DOHH2 (cell line): ENCODE data around the gene ZMAT2.
"Not testable (repeated sequence)": the region's sequence is repeated elsewhere in the genome, so short reads cannot be mapped to it uniquely, and the experiment has no call there.

Experiments
- H3F3A ChIP-seq: fragments of 200-600 bp; sonication (generic), shearing (Covaris generic); 2 replicates; pipeline ENCODE4 v1.6.0; 2016; ENCODE audit warnings: antibody characterized with exemption, mild to moderate bottlenecking; ENCODE audit not compliant: control insufficient read depth, insufficient read depth
- H3K27ac ChIP-seq: fragments of 200-600 bp; sonication (generic); 2 replicates; pipeline ENCODE4 v1.5.1; 2014; ENCODE audit warnings: low read depth, mild to moderate bottlenecking, low read length, moderate library complexity
- H3K27me3 ChIP-seq: fragments of 200-600 bp; sonication (generic); 2 replicates; pipeline ENCODE4 v1.6.1; 2014; ENCODE audit warnings: mild to moderate bottlenecking, low read length, mixed read lengths; ENCODE audit not compliant: control insufficient read depth
- H3K36me3 ChIP-seq: fragments of 200-600 bp; sonication (generic); 2 replicates; pipeline ENCODE4 v1.6.1; 2014; ENCODE audit warnings: mild to moderate bottlenecking, low read length, moderate library complexity, mixed read lengths; ENCODE audit not compliant: control insufficient read depth
- H3K4me1 ChIP-seq: fragments of 200-600 bp; sonication (generic); 2 replicates; pipeline ENCODE4 v1.6.1; 2014; ENCODE audit warnings: mild to moderate bottlenecking, low read length, mixed read lengths; ENCODE audit not compliant: control insufficient read depth
- H3K4me2 ChIP-seq: fragments of 200-600 bp; sonication (generic); 2 replicates; pipeline ENCODE4 v1.6.0; 2014; ENCODE audit warnings: mild to moderate bottlenecking, low read length, moderate library complexity
- H3K4me3 ChIP-seq: fragments of 200-600 bp; sonication (generic); 2 replicates; pipeline ENCODE4 v1.5.1; 2014; ENCODE audit warnings: mild to moderate bottlenecking, low read length, mixed read lengths
- H3K79me2 ChIP-seq: fragments of 200-600 bp; sonication (generic); 2 replicates; pipeline ENCODE4 v1.6.1; 2014; ENCODE audit warnings: mild to moderate bottlenecking, low read length, mixed read lengths; ENCODE audit not compliant: control insufficient read depth
- H3K9me2 ChIP-seq: fragments of 200-600 bp; sonication (generic); replicated peaks from 2 replicates; pipeline ENCODE4 v1.6.1; 2014; ENCODE audit warnings: mild to moderate bottlenecking, low read length, mixed read lengths; ENCODE audit not compliant: control insufficient read depth
- H3K9me3 ChIP-seq: fragments of 200-600 bp; sonication (generic); 2 replicates; pipeline ENCODE4 v1.6.1; 2014; ENCODE audit warnings: antibody characterized with exemption, low read length, mixed read lengths; ENCODE audit not compliant: control insufficient read depth, insufficient read depth
- H4K20me1 ChIP-seq: fragments of 200-600 bp; sonication (generic); 2 replicates; pipeline ENCODE4 v1.6.0; 2014; ENCODE audit warnings: low read depth, mild to moderate bottlenecking, antibody characterized with exemption, low read length, moderate library complexity; ENCODE audit not compliant: control insufficient read depth, insufficient read depth
- CTCF ChIP-seq: fragments of 200-600 bp; sonication (generic); IDR thresholded peaks from one replicate; pipeline ENCODE4 v1.5.1; 2014; ENCODE audit warnings: antibody characterized with exemption, mild to moderate bottlenecking, low read depth, low read length; ENCODE audit not compliant: poor library complexity, severe bottlenecking
- EZH2phosphoT487 ChIP-seq: fragments of 200-600 bp; sonication (generic); IDR thresholded peaks from 2 replicates; pipeline ENCODE4 v1.6.1; 2017; ENCODE audit warnings: borderline replicate concordance, mild to moderate bottlenecking, antibody characterized with exemption, low read length, moderate library complexity, mixed read lengths

ZMAT2 gene

GRCh38 chr5:140707812-140708211 lies 7.6 kb downstream of the ZMAT2 start:
- no peaks in the 10 kb centered on the region for H3K79me2 ChIP-seq
- no peaks in the 10 kb centered on the region for H3K9me2 ChIP-seq
- no peak overlapping the region for H3K27ac ChIP-seq
- TF ChIP-seq CTCF (no peak), EZH2phosphoT487 (no peak)
- no peaks in the 10 kb centered on the region for H3K9me3 ChIP-seq
- H3K4me2 ChIP-seq = no peak overlapping the region
- H3K36me3 ChIP-seq = peaks cover 42% of the 10 kb centered on the region
- H3K4me1 ChIP-seq = peaks cover 11% of the 10 kb centered on the region
- no peak overlapping the region for H3K4me3 ChIP-seq
- H4K20me1 ChIP-seq = no peaks in the 10 kb centered on the region
- peaks cover 12% of the 10 kb centered on the region for H3K27me3 ChIP-seq
- H3F3A ChIP-seq = 0 out of 2 replicates have a peak, but pooled peaks cover 7% of the 10 kb centered on the region

DNA sequence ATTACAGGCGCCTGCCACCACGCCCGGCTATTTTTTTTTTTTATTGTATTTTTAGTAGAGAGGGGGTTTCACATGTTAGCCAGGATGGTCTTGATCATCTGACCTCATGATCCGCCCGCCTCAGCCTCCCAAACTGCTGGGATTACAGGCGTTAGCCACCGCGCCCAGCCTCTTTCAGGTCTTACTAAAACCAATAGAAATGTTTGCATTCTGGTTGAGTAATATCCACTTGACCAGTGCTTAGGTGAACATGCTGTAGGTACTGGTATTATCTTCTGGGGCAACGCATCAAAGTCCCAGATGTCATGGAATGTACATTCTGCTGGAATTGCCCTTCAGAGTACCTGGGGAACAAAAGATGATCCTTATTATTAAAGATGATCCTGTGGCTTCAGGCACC lies 8.5 kb downstream of the ZMAT2 start:
- not testable (repeated sequence) for H3F3A ChIP-seq, H3K9me3 ChIP-seq, H3K9me2 ChIP-seq, H3K27ac ChIP-seq, H3K79me2 ChIP-seq, H4K20me1 ChIP-seq, H3K4me3 ChIP-seq, H3K4me2 ChIP-seq
- peaks cover 34% of the 10 kb centered on the region for H3K36me3 ChIP-seq
- peaks cover 11% of the 10 kb centered on the region for H3K4me1 ChIP-seq
- peaks cover 12% of the 10 kb centered on the region for H3K27me3 ChIP-seq

- peaks cover 13% of the 10 kb centered on the region for H3K36me3 ChIP-seq
- peaks cover 12% of the 10 kb centered on the region for H3K27me3 ChIP-seq
- H3F3A ChIP-seq = 0 out of 2 replicates have a peak, but pooled peaks cover 7% of the 10 kb centered on the region
- H3K9me3 ChIP-seq = no peaks in the 10 kb centered on the region
- H3K4me1 ChIP-seq = peaks cover 11% of the 10 kb centered on the region
- peak overlapping the region; percentile 44 for H3K4me2 ChIP-seq
- no peaks in the 10 kb centered on the region for H3K9me2 ChIP-seq
- H3K79me2 ChIP-seq = no peaks in the 10 kb centered on the region
- TF ChIP-seq EZH2phosphoT487 = no peak
- no peak for TF ChIP-seq CTCF
- H3K4me3 ChIP-seq = peak overlapping the region; percentile 43
- no peaks in the 10 kb centered on the region for H4K20me1 ChIP-seq
- H3K27ac ChIP-seq = no peak overlapping the region
These were observed 10.8 kb downstream of the ZMAT2 start for GRCh38 chr5:140710899-140711552.

DNA sequence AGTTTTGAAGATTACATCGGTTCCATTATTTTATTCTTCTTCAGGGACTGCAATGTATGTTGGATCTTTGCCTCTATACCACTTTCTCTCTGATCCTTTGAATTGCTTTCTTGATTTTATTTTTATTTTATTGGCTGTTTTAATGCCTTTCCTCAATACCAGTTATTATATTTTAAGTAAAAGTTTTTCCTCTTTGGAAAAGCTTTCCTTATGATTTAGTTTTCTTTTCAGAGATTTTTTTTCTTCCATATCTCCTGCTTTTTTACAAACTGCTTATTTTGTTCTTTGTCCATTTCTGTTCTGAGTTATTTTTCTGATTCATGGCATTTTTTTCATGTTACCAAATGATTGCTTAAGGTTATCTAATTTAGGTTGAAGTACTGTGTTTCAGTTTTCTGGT lies 11.5 kb downstream of the ZMAT2 start:
- Histone ChIP-seq H3K36me3 (peaks cover 7% of the 10 kb centered on the region; the same call in 1 of the 2 replicates), H3K9me3 (no peaks in the 10 kb centered on the region), H3K4me3 (no peak overlapping the region), H4K20me1 (no peaks in the 10 kb centered on the region), H3K4me1 (peaks cover 11% of the 10 kb centered on the region), H3K79me2 (no peaks in the 10 kb centered on the region), H3K27ac (no peak overlapping the region), H3F3A (0 out of 2 replicates have a peak, but pooled peaks cover 7% of the 10 kb centered on the region), H3K27me3 (peaks cover 12% of the 10 kb centered on the region), H3K9me2 (no peaks in the 10 kb centered on the region), H3K4me2 (no peak overlapping the region)
- no peak for TF ChIP-seq EZH2phosphoT487
- no peak for TF ChIP-seq CTCF
